Measurements from ENCODE around the gene FAM78B. TPM values are rescaled to one million over a fixed set of nuclear protein-coding genes. Genes with fewer than 3 reads are reported as not detected.
A peak's percentile ranks its signal among the peaks of the same experiment; 100 is the strongest.

The FAM78B gene
- total and polyA plus RNA-seq, 10 of the 15 experiments (the other 5 are each of a cell fraction or from before 2014, with no cell fraction given) = 0.10 to 4.9 (median 1.6) TPM

DNA sequence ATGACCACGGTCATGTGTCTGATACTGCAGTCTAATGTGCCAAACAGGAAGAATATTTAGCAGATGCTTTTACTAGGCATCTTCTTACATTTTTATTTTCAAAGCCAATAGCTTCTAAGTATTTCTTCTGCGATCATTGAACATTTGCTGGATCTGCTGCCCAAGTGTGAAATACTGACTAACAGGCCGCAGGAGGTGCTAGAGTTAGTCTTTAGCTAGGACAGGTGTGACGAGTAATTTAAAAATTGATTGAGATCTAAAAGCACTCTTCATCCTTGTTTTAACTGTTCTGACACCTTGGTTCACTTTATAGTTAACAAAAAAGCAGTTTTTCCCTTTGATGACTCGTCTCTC, 748 bp upstream of the FAM78B start (continued):
- TF ChIP-seq, protein P1, sequence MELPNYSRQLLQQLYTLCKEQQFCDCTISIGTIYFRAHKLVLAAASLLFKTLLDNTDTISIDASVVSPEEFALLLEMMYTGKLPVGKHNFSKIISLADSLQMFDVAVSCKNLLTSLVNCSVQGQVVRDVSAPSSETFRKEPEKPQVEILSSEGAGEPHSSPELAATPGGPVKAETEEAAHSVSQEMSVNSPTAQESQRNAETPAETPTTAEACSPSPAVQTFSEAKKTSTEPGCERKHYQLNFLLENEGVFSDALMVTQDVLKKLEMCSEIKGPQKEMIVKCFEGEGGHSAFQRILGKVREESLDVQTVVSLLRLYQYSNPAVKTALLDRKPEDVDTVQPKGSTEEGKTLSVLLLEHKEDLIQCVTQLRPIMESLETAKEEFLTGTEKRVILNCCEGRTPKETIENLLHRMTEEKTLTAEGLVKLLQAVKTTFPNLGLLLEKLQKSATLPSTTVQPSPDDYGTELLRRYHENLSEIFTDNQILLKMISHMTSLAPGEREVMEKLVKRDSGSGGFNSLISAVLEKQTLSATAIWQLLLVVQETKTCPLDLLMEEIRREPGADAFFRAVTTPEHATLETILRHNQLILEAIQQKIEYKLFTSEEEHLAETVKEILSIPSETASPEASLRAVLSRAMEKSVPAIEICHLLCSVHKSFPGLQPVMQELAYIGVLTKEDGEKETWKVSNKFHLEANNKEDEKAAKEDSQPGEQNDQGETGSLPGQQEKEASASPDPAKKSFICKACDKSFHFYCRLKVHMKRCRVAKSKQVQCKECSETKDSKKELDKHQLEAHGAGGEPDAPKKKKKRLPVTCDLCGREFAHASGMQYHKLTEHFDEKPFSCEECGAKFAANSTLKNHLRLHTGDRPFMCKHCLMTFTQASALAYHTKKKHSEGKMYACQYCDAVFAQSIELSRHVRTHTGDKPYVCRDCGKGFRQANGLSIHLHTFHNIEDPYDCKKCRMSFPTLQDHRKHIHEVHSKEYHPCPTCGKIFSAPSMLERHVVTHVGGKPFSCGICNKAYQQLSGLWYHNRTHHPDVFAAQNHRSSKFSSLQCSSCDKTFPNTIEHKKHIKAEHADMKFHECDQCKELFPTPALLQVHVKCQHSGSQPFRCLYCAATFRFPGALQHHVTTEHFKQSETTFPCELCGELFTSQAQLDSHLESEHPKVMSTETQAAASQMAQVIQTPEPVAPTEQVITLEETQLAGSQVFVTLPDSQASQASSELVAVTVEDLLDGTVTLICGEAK (IDR thresholded peaks at IDR 0.05; ENCODE audit: borderline replicate concordance) = 0 out of 2 replicates have a peak, but pooled peaks have one; percentile 0
- TF ChIP-seq NRF1 (conservative IDR thresholded peaks at IDR 0.05; ENCODE audit: low read depth, low read length) = no peak
- TF ChIP-seq TARDBP (IDR thresholded peaks at IDR 0.05; ENCODE audit: borderline replicate concordance) = no peak
- TF ChIP-seq MEF2A (IDR thresholded peaks at IDR 0.05; ENCODE audit: insufficient read depth, low read depth, low read length) = no peak

DNA sequence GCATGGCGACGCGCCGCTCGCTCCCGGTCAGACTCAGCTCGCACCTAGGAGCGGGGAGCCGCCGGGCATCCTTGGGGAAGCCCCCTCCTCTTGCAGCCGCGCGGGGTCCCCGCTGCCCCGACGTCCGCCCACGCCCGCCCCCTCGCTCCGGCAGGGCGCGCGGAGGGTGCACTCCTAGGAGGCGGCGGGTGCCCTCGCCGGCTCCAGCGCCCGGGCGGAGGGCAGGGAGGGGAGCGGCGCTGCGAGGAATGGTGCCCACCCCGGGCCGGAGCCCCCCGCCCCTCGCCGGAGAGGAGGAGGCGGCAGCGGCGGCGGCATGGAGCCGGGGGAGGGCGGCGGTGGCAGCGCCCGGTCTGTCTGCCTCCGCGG, 488 bp downstream of the FAM78B start:
- no peak for DNase-seq (ENCODE audit: low read depth, low spot score)
- Histone ChIP-seq H2AFZ (ENCODE audit: control insufficient read depth, low read depth, low read length) (no peak overlapping the region; the same call in 1 of the 2 replicates), H3K27me3 (replicated peaks in 1 of 2; ENCODE audit: control insufficient read depth in 2 of 2, insufficient read depth in 2 of 2, low read length in 1 of 2) (no peaks in the 10 kb centered on the region; a peak in 1 of 4 replicates), H4K20me1 (ENCODE audit: control insufficient read depth, insufficient read depth) (no peaks in the 10 kb centered on the region), H3K9ac (ENCODE audit: control insufficient read depth, insufficient read depth, low read length) (peak overlapping the region; percentile 8; the same call in 1 of the 2 replicates), H3K9me3 (replicated peaks; ENCODE audit: control insufficient read depth, insufficient read depth, low read length) (no peaks in the 10 kb centered on the region; the same call in 2 of the 3 replicates), H3K36me3 (ENCODE audit: control insufficient read depth in 2 of 2, insufficient read depth in 2 of 2, low read length in 1 of 2) (no peaks in the 10 kb centered on the region), H3K79me2 (ENCODE audit: control insufficient read depth, insufficient read depth, low read length) (no peaks in the 10 kb centered on the region), H3K4me1 (ENCODE audit: control insufficient read depth, insufficient read depth, low read length) (peaks cover 33% of the 10 kb centered on the region), H3K4me2 (ENCODE audit: control insufficient read depth, insufficient read depth) (peak overlapping the region; percentile 70), H3K4me3 (0 out of 2 replicates have a peak overlapping the region, but pooled peaks have one; percentile 31), H3K27ac (ENCODE audit: control insufficient read depth, insufficient read depth) (no peak overlapping the region)
- POLR2A ChIA-PET = no interaction called here
- TF ChIP-seq PAX8 (IDR thresholded peaks at IDR 0.05) = no peak
- no peak for TF ChIP-seq BHLHE40 (IDR thresholded peaks at IDR 0.05; ENCODE audit: borderline replicate concordance in 1 of 2, low read depth in 2 of 2, low read length in 1 of 2)
- TF ChIP-seq EZH2 (IDR thresholded peaks at IDR 0.05; ENCODE audit: borderline replicate concordance, control insufficient read depth, low read depth, low read length) = no peak
- TF ChIP-seq DPF2 (IDR thresholded peaks at IDR 0.05) = 0 out of 2 replicates have a peak, but pooled peaks have one; percentile 29
- no peak for TF ChIP-seq NR2F1 (conservative IDR thresholded peaks at IDR 0.05)
- TF ChIP-seq EGR1 (IDR thresholded peaks at IDR 0.05; ENCODE audit: borderline replicate concordance in 1 of 2, low read depth in 2 of 2, low read length in 2 of 2) = peak in 1 of 2 experiments; percentile 82; a peak in 1 of 3 replicates
- 0 out of 2 replicates have a peak, but pooled peaks have one; percentile 39 for TF ChIP-seq GATAD2B (conservative IDR thresholded peaks at IDR 0.05; ENCODE audit: low read depth)
- intact Hi-C loops (cut with micrococcal nuclease; ENCODE audit: unreplicated experiment) = loop anchor here (5.0 to 10.0 kb wide), 4 partner anchors 79 to 572 kb away; no protein-coding TSS in a partner anchor
- SMC1A ChIA-PET (ENCODE audit: uncharacterized antibody, unreplicated experiment) = interaction anchor here (1.4 kb wide), 1 partner anchor 530 kb away, joined by 3 read pairs; no protein-coding TSS in a partner anchor
- RAD21 ChIA-PET (ENCODE audit: unreplicated experiment) = interaction anchor here (1.2 to 1.8 kb wide), 2 partner anchors 92 to 136 kb away, joined by 3 to 5 read pairs; no protein-coding TSS in a partner anchor
- 0% methylated on average over 14 of the region's 50 CpGs for WGBS (ENCODE audit: insufficient coverage, insufficient replicate concordance, low lambda C conversion rate, missing lambda C conversion rate)
- FAIRE-seq = no peak
- BruUV-seq (replicated peaks) = no TSS peak
- CTCF ChIA-PET = interaction anchor here (1.0 to 2.5 kb wide), 5 partner anchors 13 to 1054 kb away, joined by 3 to 15 read pairs (median 4); no protein-coding TSS in a partner anchor
- ATAC-seq = no peak
- in situ Hi-C loops (cut with MboI) = no loop called here

Data from GM12878 (cell line).